ENCODE results near the gene DPYSL4. TPM values are rescaled to one million over a fixed set of nuclear protein-coding genes. Genes with fewer than 3 reads are reported as not detected.

The DPYSL4 gene
- total RNA-seq, 1 experiment from 2014 or later = not detected

DNA sequence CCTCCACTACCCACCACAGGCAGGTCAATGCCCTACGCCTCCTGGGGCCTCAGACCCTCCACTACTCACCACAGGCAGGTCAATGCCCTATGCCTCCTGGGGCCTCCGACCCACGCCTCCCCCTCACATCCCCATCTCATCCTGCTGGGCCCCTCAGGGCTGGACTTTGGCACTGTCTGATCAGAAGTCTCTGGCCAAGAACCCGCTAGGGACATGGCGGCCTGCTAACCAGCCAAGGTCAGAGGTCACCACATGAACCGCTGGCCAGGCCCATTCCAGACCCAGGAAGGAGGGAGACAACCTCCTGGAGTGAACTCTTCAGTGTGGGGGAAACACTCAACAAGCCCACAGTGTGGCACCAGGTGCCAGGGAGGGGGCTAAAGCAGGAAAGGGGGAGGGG lies 65.2 kb downstream of the DPYSL4 start:
- BruUV-seq (replicated peaks) = no TSS peak
- intact Hi-C loops (cut with micrococcal nuclease; ENCODE audit: unreplicated experiment) = no loop called here
- H3K27me3 Mint-ChIP-seq (ENCODE audit: unreplicated experiment) = no peaks in the 10 kb centered on the region

DNA sequence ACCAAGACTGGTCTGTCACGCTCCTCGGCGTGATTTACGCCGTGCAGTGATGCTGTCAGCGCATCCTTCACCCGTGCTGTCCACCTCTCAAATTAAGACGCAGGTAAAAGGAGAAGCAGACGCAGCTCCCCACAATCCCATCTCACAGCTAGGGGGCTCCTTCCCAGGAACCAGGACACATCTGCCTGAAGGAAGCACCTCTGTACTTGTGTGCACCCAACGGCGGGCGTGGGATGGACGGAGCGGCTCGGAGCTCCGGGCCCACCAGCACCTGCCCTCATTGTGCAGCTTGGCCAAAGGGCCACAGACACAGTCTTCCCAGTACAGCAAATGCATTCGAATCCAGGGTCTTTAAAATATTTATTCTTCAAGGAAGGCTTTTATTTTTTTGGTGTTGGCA lies 65.7 kb downstream of the DPYSL4 start:
- H3K4me1 Mint-ChIP-seq (ENCODE audit: low read depth, unreplicated experiment) = no peaks in the 10 kb centered on the region
- intact Hi-C loops (cut with micrococcal nuclease; ENCODE audit: unreplicated experiment) = no loop called here
- no peak for DNase-seq
- BruUV-seq (replicated peaks) = no TSS peak
- CTCF ChIA-PET = no interaction called here
- H3K9me3 Mint-ChIP-seq (ENCODE audit: low read depth, unreplicated experiment) = no peaks in the 10 kb centered on the region
- H3K27ac Mint-ChIP-seq (ENCODE audit: unreplicated experiment) = no peak overlapping the region
- no peak overlapping the region for H3K4me3 Mint-ChIP-seq (ENCODE audit: low read depth, unreplicated experiment)
- TF ChIP-seq, protein P1, sequence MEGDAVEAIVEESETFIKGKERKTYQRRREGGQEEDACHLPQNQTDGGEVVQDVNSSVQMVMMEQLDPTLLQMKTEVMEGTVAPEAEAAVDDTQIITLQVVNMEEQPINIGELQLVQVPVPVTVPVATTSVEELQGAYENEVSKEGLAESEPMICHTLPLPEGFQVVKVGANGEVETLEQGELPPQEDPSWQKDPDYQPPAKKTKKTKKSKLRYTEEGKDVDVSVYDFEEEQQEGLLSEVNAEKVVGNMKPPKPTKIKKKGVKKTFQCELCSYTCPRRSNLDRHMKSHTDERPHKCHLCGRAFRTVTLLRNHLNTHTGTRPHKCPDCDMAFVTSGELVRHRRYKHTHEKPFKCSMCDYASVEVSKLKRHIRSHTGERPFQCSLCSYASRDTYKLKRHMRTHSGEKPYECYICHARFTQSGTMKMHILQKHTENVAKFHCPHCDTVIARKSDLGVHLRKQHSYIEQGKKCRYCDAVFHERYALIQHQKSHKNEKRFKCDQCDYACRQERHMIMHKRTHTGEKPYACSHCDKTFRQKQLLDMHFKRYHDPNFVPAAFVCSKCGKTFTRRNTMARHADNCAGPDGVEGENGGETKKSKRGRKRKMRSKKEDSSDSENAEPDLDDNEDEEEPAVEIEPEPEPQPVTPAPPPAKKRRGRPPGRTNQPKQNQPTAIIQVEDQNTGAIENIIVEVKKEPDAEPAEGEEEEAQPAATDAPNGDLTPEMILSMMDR (IDR thresholded peaks at IDR 0.05; ENCODE audit: unreplicated experiment) = no peak
- H3K27me3 Mint-ChIP-seq (ENCODE audit: unreplicated experiment) = no peaks in the 10 kb centered on the region
- peaks cover 12% of the 10 kb centered on the region for H3K36me3 Mint-ChIP-seq (ENCODE audit: insufficient read depth, unreplicated experiment)

More for the DNA sequence above, 65.2 kb downstream of the DPYSL4 start:
- TF ChIP-seq, protein P1 (IDR thresholded peaks at IDR 0.05; ENCODE audit: unreplicated experiment) = no peak
- Mint-ChIP-seq H3K9me3 (ENCODE audit: low read depth, unreplicated experiment) (no peaks in the 10 kb centered on the region), H3K27ac (ENCODE audit: unreplicated experiment) (no peak overlapping the region), H3K4me3 (ENCODE audit: low read depth, unreplicated experiment) (no peak overlapping the region), H3K4me1 (ENCODE audit: low read depth, unreplicated experiment) (no peaks in the 10 kb centered on the region), H3K36me3 (ENCODE audit: insufficient read depth, unreplicated experiment) (peaks cover 12% of the 10 kb centered on the region)
- DNase-seq = no peak
- CTCF ChIA-PET = no interaction called here

DNA sequence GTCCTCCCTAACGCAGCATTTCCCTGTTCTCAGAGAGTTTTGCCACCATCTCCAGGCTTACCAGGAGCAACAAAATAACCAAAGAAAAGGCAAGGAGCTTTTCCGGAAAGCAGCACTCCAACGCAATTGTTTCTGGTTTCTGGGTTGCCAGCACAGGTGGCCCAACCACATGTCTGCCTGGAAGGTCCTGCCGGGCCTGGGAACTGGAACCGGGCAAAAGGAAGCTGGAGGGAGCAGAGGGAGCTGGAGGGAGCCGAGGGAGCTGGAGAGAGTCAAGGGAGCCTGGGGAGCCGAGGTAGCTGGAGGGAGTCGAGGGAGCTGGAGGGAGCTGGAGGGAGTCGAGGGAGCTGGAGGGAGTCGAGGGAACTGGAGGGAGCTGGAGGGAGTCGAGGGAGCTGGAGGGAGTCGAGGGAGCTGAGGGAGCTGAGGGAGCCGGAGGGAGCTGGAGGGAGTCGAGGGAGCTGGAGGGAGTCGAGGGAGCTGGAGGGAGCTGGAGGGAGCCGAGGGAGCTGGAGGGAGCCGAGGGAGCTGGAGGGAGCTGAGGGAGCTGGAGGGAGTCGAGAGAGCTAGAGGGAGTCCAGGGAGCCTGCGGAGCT lies 66.4 kb downstream of the DPYSL4 start:
- Mint-ChIP-seq H3K4me3 (ENCODE audit: low read depth, unreplicated experiment) (no peak overlapping the region), H3K9me3 (ENCODE audit: low read depth, unreplicated experiment) (no peaks in the 10 kb centered on the region), H3K36me3 (ENCODE audit: insufficient read depth, unreplicated experiment) (peaks cover 8% of the 10 kb centered on the region), H3K4me1 (ENCODE audit: low read depth, unreplicated experiment) (no peaks in the 10 kb centered on the region), H3K27me3 (ENCODE audit: unreplicated experiment) (no peaks in the 10 kb centered on the region), H3K27ac (ENCODE audit: unreplicated experiment) (no peak overlapping the region)
- CTCF ChIA-PET = no interaction called here
- TF ChIP-seq, protein P1 (IDR thresholded peaks at IDR 0.05; ENCODE audit: unreplicated experiment) = no peak
- DNase-seq = no peak
- intact Hi-C loops (cut with micrococcal nuclease; ENCODE audit: unreplicated experiment) = no loop called here
- BruUV-seq (replicated peaks) = no TSS peak

DNA sequence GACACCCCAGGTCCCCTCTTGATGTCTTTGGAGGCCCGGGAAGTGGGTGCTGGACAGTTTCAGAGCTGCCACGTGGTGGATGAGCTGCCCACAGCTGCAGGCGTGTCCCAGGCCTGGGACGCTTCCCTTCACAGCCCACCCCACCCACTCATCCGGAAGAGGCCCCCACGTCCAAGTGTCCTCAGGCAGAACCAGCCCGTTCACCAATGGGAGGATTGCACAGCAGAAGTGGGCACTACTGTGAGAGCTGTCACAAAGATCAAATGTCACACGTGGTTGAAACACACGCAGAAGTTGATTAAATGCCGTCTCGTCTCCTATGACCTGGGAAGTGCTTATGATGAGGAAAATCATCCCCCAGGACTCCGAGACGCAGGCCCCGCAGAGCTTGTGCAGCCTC lies 68.1 kb downstream of the DPYSL4 start:
- peaks cover 8% of the 10 kb centered on the region for H3K36me3 Mint-ChIP-seq (ENCODE audit: insufficient read depth, unreplicated experiment)
- DNase-seq = no peak
- TF ChIP-seq, protein P1 (IDR thresholded peaks at IDR 0.05; ENCODE audit: unreplicated experiment) = no peak
- intact Hi-C loops (cut with micrococcal nuclease; ENCODE audit: unreplicated experiment) = no loop called here
- no peak overlapping the region for H3K27ac Mint-ChIP-seq (ENCODE audit: unreplicated experiment)
- no peak overlapping the region for H3K4me3 Mint-ChIP-seq (ENCODE audit: low read depth, unreplicated experiment)
- CTCF ChIA-PET = no interaction called here
- H3K27me3 Mint-ChIP-seq (ENCODE audit: unreplicated experiment) = no peaks in the 10 kb centered on the region
- H3K9me3 Mint-ChIP-seq (ENCODE audit: low read depth, unreplicated experiment) = no peaks in the 10 kb centered on the region
- H3K4me1 Mint-ChIP-seq (ENCODE audit: low read depth, unreplicated experiment) = no peaks in the 10 kb centered on the region
- BruUV-seq (replicated peaks) = no TSS peak

Other genes starting within 250 kb of the DPYSL4 start
- 7.9 and 8.7 TPM in 2 replicates for gene BNIP3, start 205.0 kb upstream of the DPYSL4 start, total RNA-seq (2022)
- gene JAKMIP3, start 121.0 kb upstream of the DPYSL4 start, total RNA-seq (2022) = 0.05 TPM in 2 replicates
- gene STK32C, start 121.0 kb downstream of the DPYSL4 start, total RNA-seq (2022) = 13.5 and 16.0 TPM in 2 replicates
- gene LRRC27, start 145.2 kb downstream of the DPYSL4 start, total RNA-seq (2022) = 4.6 and 5.0 TPM in 2 replicates
- 12.9 and 15.8 TPM in 2 replicates for gene PWWP2B, start 210.3 kb downstream of the DPYSL4 start, total RNA-seq (2022)